Activated CD4-positive, alpha-beta T cell treated with anti-CD3 and anti-CD28 coated beads for 4 hours (primary cell): ENCODE results near the gene PCDH10.
"Not testable (repeated sequence)": the region's sequence is repeated elsewhere in the genome, so short reads cannot be mapped to it uniquely, and the experiment has no call there.

Experiments
- DNase-seq, 2 donors: peaks; one replicate each; pipeline ENCODE4 v3.0.0-alpha.2; 2020

PCDH10 gene

DNA sequence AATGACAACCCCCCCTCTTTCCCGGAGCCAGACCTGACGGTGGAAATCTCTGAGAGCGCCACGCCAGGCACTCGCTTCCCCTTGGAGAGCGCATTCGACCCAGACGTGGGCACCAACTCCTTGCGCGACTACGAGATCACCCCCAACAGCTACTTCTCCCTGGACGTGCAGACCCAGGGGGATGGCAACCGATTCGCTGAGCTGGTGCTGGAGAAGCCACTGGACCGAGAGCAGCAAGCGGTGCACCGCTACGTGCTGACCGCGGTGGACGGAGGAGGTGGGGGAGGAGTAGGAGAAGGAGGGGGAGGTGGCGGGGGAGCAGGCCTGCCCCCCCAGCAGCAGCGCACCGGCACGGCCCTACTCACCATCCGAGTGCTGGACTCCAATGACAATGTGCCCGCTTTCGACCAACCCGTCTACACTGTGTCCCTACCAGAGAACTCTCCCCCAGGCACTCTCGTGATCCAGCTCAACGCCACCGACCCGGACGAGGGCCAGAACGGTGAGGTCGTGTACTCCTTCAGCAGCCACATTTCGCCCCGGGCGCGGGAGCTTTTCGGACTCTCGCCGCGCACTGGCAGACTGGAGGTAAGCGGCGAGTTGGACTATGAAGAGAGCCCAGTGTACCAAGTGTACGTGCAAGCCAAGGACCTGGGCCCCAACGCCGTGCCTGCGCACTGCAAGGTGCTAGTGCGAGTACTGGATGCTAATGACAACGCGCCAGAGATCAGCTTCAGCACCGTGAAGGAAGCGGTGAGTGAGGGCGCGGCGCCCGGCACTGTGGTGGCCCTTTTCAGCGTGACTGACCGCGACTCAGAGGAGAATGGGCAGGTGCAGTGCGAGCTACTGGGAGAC is 1.6 kb downstream of the PCDH10 start:
- DNase-seq: no peak

GRCh38 chr4:133151341-133151690 is 2.2 kb downstream of the PCDH10 start:
- no peak for DNase-seq

DNA sequence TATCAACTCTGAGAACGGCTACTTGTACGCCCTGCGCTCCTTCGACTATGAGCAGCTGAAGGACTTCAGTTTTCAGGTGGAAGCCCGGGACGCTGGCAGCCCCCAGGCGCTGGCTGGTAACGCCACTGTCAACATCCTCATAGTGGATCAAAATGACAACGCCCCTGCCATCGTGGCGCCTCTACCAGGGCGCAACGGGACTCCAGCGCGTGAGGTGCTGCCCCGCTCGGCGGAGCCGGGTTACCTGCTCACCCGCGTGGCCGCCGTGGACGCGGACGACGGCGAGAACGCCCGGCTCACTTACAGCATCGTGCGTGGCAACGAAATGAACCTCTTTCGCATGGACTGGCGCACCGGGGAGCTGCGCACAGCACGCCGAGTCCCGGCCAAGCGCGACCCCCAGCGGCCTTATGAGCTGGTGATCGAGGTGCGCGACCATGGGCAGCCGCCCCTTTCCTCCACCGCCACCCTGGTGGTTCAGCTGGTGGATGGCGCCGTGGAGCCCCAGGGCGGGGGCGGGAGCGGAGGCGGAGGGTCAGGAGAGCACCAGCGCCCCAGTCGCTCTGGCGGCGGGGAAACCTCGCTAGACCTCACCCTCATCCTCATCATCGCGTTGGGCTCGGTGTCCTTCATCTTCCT is 2.7 kb downstream of the PCDH10 start:
- no peak for DNase-seq

DNA sequence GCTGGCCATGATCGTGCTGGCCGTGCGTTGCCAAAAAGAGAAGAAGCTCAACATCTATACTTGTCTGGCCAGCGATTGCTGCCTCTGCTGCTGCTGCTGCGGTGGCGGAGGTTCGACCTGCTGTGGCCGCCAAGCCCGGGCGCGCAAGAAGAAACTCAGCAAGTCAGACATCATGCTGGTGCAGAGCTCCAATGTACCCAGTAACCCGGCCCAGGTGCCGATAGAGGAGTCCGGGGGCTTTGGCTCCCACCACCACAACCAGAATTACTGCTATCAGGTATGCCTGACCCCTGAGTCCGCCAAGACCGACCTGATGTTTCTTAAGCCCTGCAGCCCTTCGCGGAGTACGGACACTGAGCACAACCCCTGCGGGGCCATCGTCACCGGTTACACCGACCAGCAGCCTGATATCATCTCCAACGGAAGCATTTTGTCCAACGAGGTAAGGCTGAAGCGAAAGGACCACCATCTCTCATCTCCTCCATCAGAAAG is 3.3 kb downstream of the PCDH10 start:
- DNase-seq: no peak

GRCh38 chr4:133152831-133153481 is 3.9 kb downstream of the PCDH10 start:
- no peak for DNase-seq

- no peak for DNase-seq
Measured at GRCh38 chr4:133154725-133155124, 5.6 kb downstream of the PCDH10 start.

GRCh38 chr4:133156096-133156495 is 7.0 kb downstream of the PCDH10 start:
- DNase-seq: no peak

- no peak for DNase-seq
Measured at GRCh38 chr4:133156556-133156955, 7.5 kb downstream of the PCDH10 start.

GRCh38 chr4:133157460-133158160 is 8.5 kb downstream of the PCDH10 start:
- no peak for DNase-seq

- DNase-seq: no peak
Measured at GRCh38 chr4:133160853-133161252, 11.8 kb downstream of the PCDH10 start.

DNA sequence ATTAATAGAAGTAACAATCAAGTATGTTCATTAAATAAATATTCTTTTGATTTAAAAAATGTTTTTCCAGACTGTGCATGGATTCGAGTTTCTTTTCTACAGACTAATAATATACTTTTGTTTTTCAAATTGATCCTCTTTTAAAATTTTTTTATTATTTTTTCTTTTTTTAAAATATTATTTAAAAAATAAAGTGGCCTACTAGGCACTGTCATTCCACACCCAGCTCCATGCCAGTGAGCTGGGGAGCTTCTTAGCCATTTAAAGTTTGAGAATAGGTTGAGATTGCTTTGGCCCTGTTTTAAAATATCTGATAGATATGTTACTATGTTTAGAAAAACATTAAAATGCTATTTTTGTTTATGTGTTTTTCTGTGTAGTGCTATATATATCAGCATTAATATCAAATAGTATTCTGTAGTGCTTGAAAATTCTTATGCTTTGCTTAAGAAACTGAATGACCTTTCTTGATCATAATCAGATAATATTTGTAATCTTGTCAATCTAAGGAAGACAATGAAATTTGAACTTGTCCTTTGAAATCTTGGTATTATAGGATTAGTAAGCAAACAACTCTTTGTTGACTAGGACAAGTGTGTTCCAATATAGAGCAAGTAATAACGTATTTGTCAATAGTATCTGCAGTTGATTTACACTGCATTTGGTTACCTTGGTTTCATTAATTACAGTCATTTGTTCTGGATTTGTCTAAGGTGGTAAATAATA is 12.6 kb downstream of the PCDH10 start:
- DNase-seq: no peak

GRCh38 chr4:133162941-133163340 is 13.8 kb downstream of the PCDH10 start:
- no peak for DNase-seq

DNA sequence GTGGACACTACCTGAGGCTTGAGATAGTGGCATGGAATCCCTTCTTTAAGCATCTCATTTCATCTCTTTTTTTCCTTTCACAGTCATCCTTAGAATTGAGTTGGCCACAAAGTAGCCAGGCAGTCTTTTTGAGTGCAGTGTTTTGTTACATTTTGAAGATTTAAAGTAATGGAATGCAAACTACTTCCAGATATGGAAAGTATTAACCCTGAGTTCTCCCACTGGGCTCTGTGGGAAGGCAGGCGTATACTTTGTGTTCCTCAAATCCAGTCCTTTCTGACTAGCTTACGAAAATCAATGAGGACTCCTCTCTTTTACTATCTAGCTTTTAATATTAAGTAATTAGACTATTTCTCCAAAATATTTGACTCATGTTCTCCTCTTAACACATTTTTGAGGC is 29.9 kb downstream of the PCDH10 start:
- DNase-seq: no peak

- no peak for DNase-seq
Measured at GRCh38 chr4:133186210-133186609, 37.1 kb downstream of the PCDH10 start.

DNA sequence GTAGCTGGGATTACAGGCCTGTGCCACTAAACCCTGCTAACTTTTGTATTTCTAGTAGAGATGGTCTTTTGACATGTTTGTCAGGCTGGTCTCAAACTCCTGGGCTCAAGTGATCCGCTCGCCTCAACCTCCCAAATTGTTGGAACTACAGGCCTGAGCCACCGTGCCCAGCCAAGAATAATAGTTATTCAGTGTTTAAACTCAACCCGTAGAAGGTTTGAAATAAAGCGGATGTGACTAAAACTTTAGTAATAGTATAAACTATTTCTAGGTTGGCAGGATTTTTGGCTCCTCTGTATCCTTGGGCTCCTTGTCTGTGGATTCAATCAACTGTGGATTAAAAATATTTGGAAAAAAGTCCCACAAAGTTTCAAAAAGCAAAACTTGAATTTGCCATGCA is 37.8 kb downstream of the PCDH10 start:
- no peak for DNase-seq

DNA sequence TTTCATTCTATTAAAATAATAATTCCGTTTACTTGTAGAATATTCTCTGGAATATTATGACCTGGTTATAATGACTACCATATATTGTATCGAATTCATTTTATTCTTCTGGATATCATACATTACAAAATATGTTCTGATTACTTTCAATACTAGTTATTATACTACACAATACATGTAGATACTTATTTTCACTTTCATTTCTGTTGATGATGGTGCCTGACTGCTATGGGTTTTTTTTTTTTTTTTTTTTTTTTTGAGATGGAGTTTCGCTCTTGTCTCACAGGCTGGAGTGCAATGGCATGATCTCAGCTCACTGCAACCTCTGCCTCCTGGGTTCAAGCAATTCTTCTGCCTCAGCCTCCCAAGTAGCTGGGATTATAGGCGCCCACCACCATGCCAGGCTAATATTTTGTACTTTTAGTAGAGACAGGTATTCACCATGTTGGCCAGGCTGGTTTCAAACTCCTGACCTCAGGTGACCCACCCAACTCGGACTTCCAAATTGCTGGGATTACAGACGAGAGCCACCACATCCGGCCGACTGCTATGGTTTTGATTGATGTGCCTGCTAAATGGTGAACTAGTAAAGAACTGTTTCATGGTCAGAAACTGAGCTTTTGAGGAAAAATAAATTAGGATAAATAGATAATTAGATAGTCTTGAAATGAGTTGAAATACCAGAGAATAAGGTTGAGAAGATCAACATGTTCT is 39.5 kb downstream of the PCDH10 start:
- DNase-seq: no peak

DNA sequence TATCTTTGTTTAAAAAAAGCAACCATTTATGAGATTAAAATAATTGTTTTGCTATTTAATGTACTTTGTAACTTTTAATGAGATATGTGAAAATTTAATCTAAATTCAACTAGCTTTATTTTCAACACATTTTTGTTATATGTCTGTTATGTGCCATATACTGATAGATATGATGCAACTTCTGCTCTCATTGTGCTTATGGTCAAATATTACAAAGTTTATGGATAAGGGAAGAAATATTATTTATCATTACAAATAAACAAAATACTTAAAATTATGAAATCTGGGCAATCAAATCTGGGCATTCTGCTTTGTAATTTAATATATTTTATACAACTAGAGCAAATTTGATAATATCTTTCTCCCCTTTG is 40.0 kb downstream of the PCDH10 start:
- no peak for DNase-seq

DNA sequence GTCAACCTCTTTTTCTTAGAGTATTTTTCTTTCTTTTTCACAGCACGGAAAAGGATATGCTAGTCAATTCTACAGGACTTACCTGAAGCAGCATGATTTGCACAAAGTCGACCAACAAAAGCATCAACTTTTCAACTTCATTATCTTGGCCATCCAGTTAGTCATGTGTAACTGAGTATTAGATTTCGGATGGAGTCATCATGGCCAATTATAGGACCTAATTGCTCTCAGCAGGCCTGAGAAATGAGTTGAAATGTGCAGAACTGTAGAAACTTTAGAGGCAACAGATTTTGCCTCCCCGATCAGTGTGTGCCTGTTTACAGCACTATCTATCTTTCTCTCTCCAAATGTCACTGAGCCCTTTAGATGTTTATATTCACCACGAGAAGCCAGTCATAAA is 41.0 kb downstream of the PCDH10 start:
- no peak for DNase-seq

DNA sequence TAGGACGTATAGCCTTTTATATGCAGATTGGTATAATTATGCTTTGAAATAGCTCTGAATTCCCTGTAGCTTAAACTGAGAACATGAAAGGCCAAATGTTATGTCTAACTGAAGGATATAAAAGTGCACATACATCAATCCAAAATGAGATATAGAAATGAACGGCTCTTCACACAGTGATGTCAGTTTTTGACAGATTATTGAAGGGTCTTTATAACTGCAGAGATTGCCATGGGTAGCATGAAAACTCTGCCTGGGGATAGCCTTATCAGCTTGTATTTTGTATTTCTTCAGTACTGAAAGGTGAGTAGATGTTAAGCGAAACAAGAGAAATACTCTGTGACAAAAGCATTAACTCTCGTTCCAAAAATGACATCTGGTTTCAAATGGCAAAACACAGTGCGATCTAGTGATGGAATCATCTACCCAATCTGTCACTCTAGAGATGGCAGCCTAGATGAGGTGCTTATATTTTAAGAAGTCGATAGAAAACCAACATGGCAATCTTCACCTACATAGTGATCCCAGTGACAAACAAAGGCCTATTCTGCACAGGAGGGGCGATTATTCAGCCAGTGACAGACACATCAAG is 59.7 kb downstream of the PCDH10 start:
- no peak for DNase-seq

- no peak for DNase-seq
Measured at GRCh38 chr4:133233922-133234321, 84.8 kb downstream of the PCDH10 start.

- not testable (repeated sequence) for DNase-seq
Measured at GRCh38 chr4:133240451-133240850, 91.4 kb downstream of the PCDH10 start.
